PFSK-1 (cell line): Measurements from ENCODE around the gene NR2C2AP.

Source experiments
- FOXP2 ChIP-seq: optimal IDR thresholded peaks from 2 replicates; pipeline ENCODE3; 2011; ENCODE audit warnings: borderline replicate concordance, control low read depth, inconsistent platforms; ENCODE audit not compliant: insufficient read depth; ENCODE audit errors: extremely low read length, extremely low read depth
- POLR2AphosphoS5 ChIP-seq: IDR thresholded peaks from 2 replicates; pipeline ENCODE4 v1.6.1; 2012; ENCODE audit warnings: low read depth, mild to moderate bottlenecking, control low read depth, low read length, moderate library complexity
- REST ChIP-seq, 2 experiments: IDR thresholded peaks; 2 replicates each; pipeline versions ENCODE4 v1.6.1 to v1.8.0; 2011 to 2012; ENCODE audit warnings: low read depth in 2 of 2, low read length in 2 of 2, control low read depth in 1 of 2, inconsistent platforms in 1 of 2, mild to moderate bottlenecking in 1 of 2, moderate library complexity in 1 of 2; ENCODE audit not compliant: insufficient read depth in 1 of 2
- SIN3A ChIP-seq: IDR thresholded peaks from 2 replicates; pipeline ENCODE4 v1.6.1; 2012; ENCODE audit warnings: mild to moderate bottlenecking, low read length, moderate library complexity, borderline replicate concordance; ENCODE audit not compliant: insufficient read depth
- TAF1 ChIP-seq: IDR thresholded peaks from 2 replicates; pipeline ENCODE4 v1.6.1; 2012; ENCODE audit warnings: low read length, control low read depth, borderline replicate concordance; ENCODE audit not compliant: insufficient read depth

GRCh38 chr19:19151418-19151817, 51.8 kb downstream of the NR2C2AP start:
- TF ChIP-seq REST (IDR thresholded peaks at IDR 0.05; ENCODE audit: insufficient read depth in 1 of 2, low read depth in 2 of 2, low read length in 2 of 2) (no peak), POLR2AphosphoS5 (no peak), SIN3A (no peak), TAF1 (no peak), FOXP2 (no peak)
